PC-3 (cell line): Measurements from ENCODE around the gene GLMP.

Source experiments
- EZH2phosphoT487 ChIP-seq: fragments of 300-600 bp; sonication (generic); IDR thresholded peaks from 2 replicates; pipeline ENCODE4 v1.6.1; 2018; ENCODE audit warnings: mild to moderate bottlenecking, antibody characterized with exemption, low read length, borderline replicate concordance
- TF ChIP-seq, protein P1 (sequence below): fragments of 300-600 bp; sonication (generic); conservative IDR thresholded peaks from 2 replicates; pipeline ENCODE4 v1.5.1; 2017; ENCODE audit warnings: antibody characterized with exemption, low read depth, mild to moderate bottlenecking, low read length

- TF ChIP-seq, protein P1, sequence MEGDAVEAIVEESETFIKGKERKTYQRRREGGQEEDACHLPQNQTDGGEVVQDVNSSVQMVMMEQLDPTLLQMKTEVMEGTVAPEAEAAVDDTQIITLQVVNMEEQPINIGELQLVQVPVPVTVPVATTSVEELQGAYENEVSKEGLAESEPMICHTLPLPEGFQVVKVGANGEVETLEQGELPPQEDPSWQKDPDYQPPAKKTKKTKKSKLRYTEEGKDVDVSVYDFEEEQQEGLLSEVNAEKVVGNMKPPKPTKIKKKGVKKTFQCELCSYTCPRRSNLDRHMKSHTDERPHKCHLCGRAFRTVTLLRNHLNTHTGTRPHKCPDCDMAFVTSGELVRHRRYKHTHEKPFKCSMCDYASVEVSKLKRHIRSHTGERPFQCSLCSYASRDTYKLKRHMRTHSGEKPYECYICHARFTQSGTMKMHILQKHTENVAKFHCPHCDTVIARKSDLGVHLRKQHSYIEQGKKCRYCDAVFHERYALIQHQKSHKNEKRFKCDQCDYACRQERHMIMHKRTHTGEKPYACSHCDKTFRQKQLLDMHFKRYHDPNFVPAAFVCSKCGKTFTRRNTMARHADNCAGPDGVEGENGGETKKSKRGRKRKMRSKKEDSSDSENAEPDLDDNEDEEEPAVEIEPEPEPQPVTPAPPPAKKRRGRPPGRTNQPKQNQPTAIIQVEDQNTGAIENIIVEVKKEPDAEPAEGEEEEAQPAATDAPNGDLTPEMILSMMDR = no peak
- TF ChIP-seq EZH2phosphoT487 = no peak
Measured at GRCh38 chr1:156279837-156280236, 15.6 kb downstream of the GLMP start.
